ENCODE results near the gene NOL7.

Gene NOL7

GRCh38 chr6:13654496-13654895, 39.4 kb downstream of the NOL7 start:
- DNase-seq (ENCODE audit: low read depth), result no peak

GRCh38 chr6:13655700-13656099, 40.6 kb downstream of the NOL7 start:
- no peak for DNase-seq (ENCODE audit: low read depth)

- DNase-seq (ENCODE audit: low read depth), result no peak
These were observed 45.1 kb downstream of the NOL7 start for GRCh38 chr6:13660273-13660672.

GRCh38 chr6:13660893-13661292, 45.8 kb downstream of the NOL7 start:
- no peak for DNase-seq (ENCODE audit: low read depth)

GRCh38 chr6:13661647-13662046, 46.5 kb downstream of the NOL7 start:
- no peak for DNase-seq (ENCODE audit: low read depth)

GRCh38 chr6:13662651-13663334, 47.7 kb downstream of the NOL7 start:
- DNase-seq (ENCODE audit: low read depth), result no peak

- no peak for DNase-seq (ENCODE audit: low read depth)
These were observed 48.9 kb downstream of the NOL7 start for GRCh38 chr6:13663986-13664385.

GRCh38 chr6:13664703-13665352, 49.7 kb downstream of the NOL7 start:
- no peak for DNase-seq (ENCODE audit: low read depth)

GRCh38 chr6:13666194-13667105, 51.3 kb downstream of the NOL7 start:
- no peak for DNase-seq (ENCODE audit: low read depth)

- DNase-seq (ENCODE audit: low read depth), result no peak
These were observed 52.5 kb downstream of the NOL7 start for GRCh38 chr6:13667655-13668054.

- DNase-seq (ENCODE audit: low read depth), result no peak
These were observed 53.3 kb downstream of the NOL7 start for GRCh38 chr6:13668291-13668928.

- DNase-seq (ENCODE audit: low read depth), result no peak
These were observed 54.3 kb downstream of the NOL7 start for GRCh38 chr6:13669476-13669875.

Measured in stimulated activated CD4-positive, alpha-beta T cell treated with anti-CD3 and anti-CD28 coated beads, Interleukin-2, amount 100 ng/mL, for 4 hours (primary cell).